NCI-H510A (cell line): ENCODE data around the gene GPR155.
"Not testable (repeated sequence)": the region's sequence is repeated elsewhere in the genome, so short reads cannot be mapped to it uniquely, and the experiment has no call there.

Experiments used
- DNase-seq: peaks from one replicate; lab custom pipeline; 2025; lab: John Stamatoyannopoulos, UW

Gene GPR155

GRCh38 chr2:174490051-174490450 lies 3.2 kb upstream of the GPR155 start:
- DNase-seq = no peak

- not testable (repeated sequence) for DNase-seq
Measured at GRCh38 chr2:174489520-174489919, 2.7 kb upstream of the GPR155 start.

DNA sequence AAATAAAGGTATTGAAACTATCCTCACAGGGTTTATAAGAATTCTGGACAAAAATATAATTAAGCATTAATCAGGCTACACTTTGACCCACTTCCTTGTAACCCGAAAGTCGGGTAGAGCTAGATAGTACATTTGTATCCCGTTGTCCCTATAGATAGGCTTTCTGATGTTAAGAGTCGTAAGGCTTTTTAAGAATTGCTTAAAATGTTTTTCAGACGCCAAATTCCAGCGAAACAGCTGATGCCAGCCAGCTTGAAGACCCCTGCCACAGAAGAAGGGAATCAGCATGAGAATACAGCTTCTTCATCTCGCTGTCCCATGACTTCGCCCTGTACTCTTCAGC lies 962 bp upstream of the GPR155 start:
- DNase-seq = no peak

DNA sequence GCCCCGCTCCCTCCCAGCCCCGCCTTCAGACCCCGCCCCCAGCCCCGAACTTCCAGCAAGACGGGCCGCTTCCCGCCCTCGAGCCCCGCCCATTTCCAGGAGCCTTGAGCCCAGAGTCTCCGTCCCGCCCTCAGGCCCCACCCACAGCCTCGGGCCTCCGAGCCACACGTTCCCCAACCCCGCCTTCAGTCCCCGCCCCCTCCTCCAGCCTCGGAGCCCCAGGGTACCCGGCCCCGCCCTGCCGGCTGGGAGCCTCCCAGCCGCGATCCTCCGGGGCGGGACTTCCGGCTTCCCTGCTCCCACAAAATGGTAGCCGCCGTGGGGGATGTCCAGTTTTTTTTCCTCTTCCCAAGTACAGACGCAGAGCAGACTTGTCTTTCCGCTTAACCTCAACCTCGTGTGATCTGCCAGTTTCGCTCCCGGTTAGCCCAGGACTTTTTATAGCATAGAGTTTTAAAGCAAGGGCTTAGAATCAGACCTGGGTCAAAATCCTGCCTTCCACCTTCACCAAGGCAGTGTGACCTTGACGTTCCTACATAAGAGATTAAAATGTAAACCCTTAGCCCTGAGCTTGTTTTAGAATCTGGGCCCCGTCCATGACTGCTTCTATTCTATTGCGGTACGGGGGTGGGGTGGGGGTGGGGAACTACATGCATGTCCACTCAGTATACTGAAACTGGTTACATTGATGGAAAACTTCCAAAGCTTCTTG lies 435 bp upstream of the GPR155 start:
- peak; percentile 100 for DNase-seq

- DNase-seq = peak; percentile 26
Measured at GRCh38 chr2:174485788-174486562, 854 bp downstream of the GPR155 start.

DNA sequence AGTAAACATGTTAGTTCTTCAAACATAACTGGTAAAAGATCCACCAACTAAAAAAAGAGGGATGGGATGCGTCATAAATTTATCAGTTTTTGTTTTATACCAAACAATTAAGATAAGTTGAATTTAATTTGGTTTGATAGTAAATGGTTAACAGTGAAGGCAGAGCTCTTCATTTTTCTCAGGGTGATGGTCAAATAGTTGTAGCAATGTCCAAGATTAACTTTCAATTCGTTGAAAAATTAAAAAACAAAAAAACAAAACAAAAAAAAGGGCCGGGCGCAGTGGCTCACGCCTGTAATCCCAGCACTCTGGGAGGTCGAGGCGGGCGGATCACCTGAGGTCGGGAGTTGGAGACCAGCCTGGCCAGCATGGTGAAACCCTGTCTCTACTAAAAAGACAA lies 1.8 kb downstream of the GPR155 start:
- not testable (repeated sequence) for DNase-seq

GRCh38 chr2:174484573-174484972 lies 2.3 kb downstream of the GPR155 start:
- no peak for DNase-seq

- no peak for DNase-seq
Measured at GRCh38 chr2:174482854-174483253, 4.0 kb downstream of the GPR155 start.

DNA sequence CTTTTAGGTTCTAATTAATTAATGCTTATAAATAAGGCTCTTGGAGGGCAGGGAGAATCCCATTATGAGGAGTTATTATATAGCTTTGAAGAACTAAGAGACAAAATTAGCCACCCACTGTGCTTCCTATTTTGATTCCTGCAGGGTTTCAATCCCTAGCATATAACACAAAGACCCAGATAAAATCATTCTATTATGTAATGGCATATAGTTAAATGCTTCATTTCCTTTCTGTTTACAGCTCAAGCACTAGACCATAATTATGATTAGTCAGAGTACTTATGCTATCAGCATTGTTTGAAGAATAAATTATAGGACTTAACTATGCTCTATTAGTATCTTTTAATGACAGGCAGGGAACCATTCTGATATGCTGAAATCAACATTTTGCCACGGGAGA lies 9.1 kb downstream of the GPR155 start:
- DNase-seq = no peak

GRCh38 chr2:174473796-174474195 lies 13.0 kb downstream of the GPR155 start:
- DNase-seq = no peak

- DNase-seq = no peak
Measured at GRCh38 chr2:174465327-174465726, 21.5 kb downstream of the GPR155 start.

GRCh38 chr2:174461221-174461620 lies 25.6 kb downstream of the GPR155 start:
- DNase-seq = no peak

- no peak for DNase-seq
Measured at GRCh38 chr2:174454566-174454965, 32.3 kb downstream of the GPR155 start.

DNA sequence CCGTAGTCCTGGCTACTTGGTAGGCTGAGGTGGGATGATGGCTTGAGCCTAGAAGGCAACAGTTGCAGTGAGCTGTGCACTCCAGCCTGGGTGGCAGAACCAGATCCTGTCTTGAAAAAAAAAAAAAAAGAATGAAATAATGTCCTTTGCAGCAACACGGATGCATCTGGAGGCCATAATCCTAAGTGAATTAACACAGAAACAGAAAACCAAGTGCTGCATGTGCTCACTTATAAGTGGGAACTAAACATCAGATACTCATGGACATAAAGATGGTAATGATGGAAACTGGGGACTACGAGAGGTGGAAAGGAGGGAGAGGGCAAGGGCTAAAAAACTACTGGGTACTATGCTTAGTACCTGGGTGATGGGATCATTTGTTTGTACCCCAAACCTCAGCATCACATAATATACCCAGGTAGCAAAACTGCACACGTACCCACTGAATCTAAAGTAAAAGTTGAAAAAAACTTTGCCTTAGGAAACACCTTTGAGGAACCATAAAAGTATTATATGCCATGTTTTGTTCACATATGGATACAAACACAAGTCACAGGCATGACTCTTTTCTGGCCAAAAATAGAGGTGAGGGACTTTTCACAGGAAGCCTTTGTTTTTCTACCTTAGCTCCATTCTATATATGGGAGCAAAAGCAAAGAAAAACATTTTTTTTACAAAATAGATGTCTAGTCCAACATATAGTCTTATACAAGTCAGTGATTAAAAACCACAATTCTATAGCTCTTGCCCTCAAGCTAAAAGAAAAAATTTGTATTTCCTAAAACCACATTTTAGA lies 36.6 kb downstream of the GPR155 start:
- no peak for DNase-seq

DNA sequence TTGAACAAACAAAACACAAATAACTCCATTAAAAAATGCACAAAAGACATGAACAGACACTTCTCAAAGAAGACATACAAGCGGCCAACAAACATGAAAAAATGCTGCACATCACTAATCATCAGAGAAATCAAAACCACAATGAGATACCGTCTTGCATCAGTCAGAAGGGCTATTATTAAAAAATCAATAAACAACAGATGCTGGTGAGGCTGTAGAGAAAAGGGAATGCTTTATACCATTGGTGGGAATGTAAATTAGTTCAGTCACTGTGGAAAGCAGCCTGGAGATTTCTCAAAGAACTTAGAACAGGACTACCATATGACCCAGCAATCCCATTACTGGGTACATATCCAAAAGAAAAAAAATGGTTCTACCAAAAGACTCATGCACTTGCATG lies 37.8 kb downstream of the GPR155 start:
- DNase-seq = no peak

- no peak for DNase-seq
Measured at GRCh38 chr2:174446531-174446930, 40.3 kb downstream of the GPR155 start.

- no peak for DNase-seq
Measured at GRCh38 chr2:174445248-174445647, 41.6 kb downstream of the GPR155 start.

DNA sequence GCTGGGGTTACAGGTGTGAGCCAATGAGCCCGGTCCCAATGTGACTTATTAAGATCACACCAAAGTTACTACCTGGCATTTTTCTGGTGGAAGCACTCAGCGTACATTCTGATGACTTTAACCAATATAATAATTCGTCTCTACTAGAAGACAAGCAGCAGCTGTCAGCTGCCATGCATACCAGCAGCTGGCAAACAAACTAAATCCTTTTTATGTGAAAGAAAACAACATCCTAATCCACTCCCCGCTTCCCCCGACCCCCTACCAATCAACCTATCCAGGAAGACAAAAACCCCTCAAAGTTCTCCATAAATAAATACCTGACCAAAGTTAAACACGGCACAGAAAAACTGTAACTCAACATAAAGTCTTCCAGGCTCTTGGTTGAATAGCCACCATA lies 42.1 kb downstream of the GPR155 start:
- no peak for DNase-seq

GRCh38 chr2:174442546-174443510 lies 44.0 kb downstream of the GPR155 start:
- DNase-seq = no peak

- no peak for DNase-seq
Measured at GRCh38 chr2:174439950-174440349, 46.9 kb downstream of the GPR155 start.

GRCh38 chr2:174439323-174439722 lies 47.5 kb downstream of the GPR155 start:
- no peak for DNase-seq
